GM12878 (cell line): ENCODE results near the gene AVEN. TPM values are rescaled to one million over a fixed set of nuclear protein-coding genes. Genes with fewer than 3 reads are reported as not detected.

ENCODE experiments used
- ATAC-seq: fragments of 200-7000 bp; cut with Tn5 transposase; 3 replicates; pipeline ENCODE4 v1.9.1; 2020; ENCODE audit warnings: mild to moderate bottlenecking, moderate library complexity
- BruUV-seq: library from RNA; stranded (reverse); fragments of 400-500 nt; replicated peaks from 2 replicates; lab custom pipeline; 2021; lab: Mats Ljungman, UMichigan
- CTCF ChIA-PET: fragments of 300-600 bp; sonication (Branson Sonifier 250); formaldehyde crosslinking; extraction: SDS; loops from one replicate; lab custom pipeline; 2021; ENCODE audit warnings: inconsistent platforms; lab: Yijun Ruan, JAX
- POLR2A ChIA-PET: fragments of 350-600 bp; formaldehyde crosslinking; extraction: SDS; loops from one replicate; lab custom pipeline; 2021; ENCODE audit warnings: inconsistent platforms; lab: Charles Lee
- RAD21 ChIA-PET: fragments of 300-600 bp; sonication (Branson Sonifier 250); formaldehyde crosslinking; loops from one replicate; lab custom pipeline; 2023; ENCODE audit warnings: antibody characterized with exemption; ENCODE audit not compliant: unreplicated experiment; lab: Charles Lee
- SMC1A ChIA-PET: fragments of 300-600 bp; sonication (Branson Sonifier 250); formaldehyde crosslinking; loops from one replicate; lab custom pipeline; 2023; ENCODE audit not compliant: unreplicated experiment, uncharacterized antibody; lab: Charles Lee
- DNase-seq: peaks from one replicate; pipeline ENCODE4 v3.0.0-alpha.2; 2011; ENCODE audit warnings: low read depth, low spot score
- FAIRE-seq: peaks from 3 replicates; lab custom pipeline; 2011; peaks lifted over from hg19 to GRCh38; lab: Jason Lieb, UNC
- H2AFZ ChIP-seq: 2 replicates; pipeline ENCODE4 v1.6.0; 2011; ENCODE audit warnings: low read depth, low read length, control low read depth; ENCODE audit not compliant: control insufficient read depth
- H3K27ac ChIP-seq: 2 replicates; pipeline ENCODE4 v1.5.1; 2011; ENCODE audit warnings: control low read depth; ENCODE audit not compliant: control insufficient read depth, insufficient read depth
- H3K27me3 ChIP-seq, 2 experiments: replicated peaks in 1 of 2; 2 replicates each; pipeline versions ENCODE4 v1.6.0 to v1.6.1; 2011; ENCODE audit warnings: low read length in 1 of 2; ENCODE audit not compliant: control insufficient read depth in 2 of 2, insufficient read depth in 2 of 2
- H3K36me3 ChIP-seq, 2 experiments: 2 replicates each; pipeline ENCODE4 v1.5.1; 2011; ENCODE audit warnings: low read length in 1 of 2; ENCODE audit not compliant: control insufficient read depth in 2 of 2, insufficient read depth in 2 of 2
- H3K4me1 ChIP-seq: 2 replicates; pipeline ENCODE4 v1.6.1; 2011; ENCODE audit warnings: mild to moderate bottlenecking, low read length, moderate library complexity, mixed read lengths; ENCODE audit not compliant: control insufficient read depth, insufficient read depth
- H3K4me2 ChIP-seq: 2 replicates; pipeline ENCODE4 v1.6.0; 2011; ENCODE audit warnings: control low read depth; ENCODE audit not compliant: control insufficient read depth, insufficient read depth
- H3K4me3 ChIP-seq: fragments of 200-600 bp; sonication (generic); 2 replicates; pipeline ENCODE4 v1.5.1; 2016
- H3K79me2 ChIP-seq: 2 replicates; pipeline ENCODE4 v1.6.0; 2011; ENCODE audit warnings: low read length; ENCODE audit not compliant: control insufficient read depth, insufficient read depth
- H3K9ac ChIP-seq: 2 replicates; pipeline ENCODE4 v1.8.0; 2011; ENCODE audit warnings: low read length, control low read depth, mixed read lengths; ENCODE audit not compliant: control insufficient read depth, insufficient read depth
- H3K9me3 ChIP-seq: replicated peaks from 3 replicates; pipeline ENCODE4 v1.5.1; 2011; ENCODE audit warnings: mild to moderate bottlenecking, low read length; ENCODE audit not compliant: control insufficient read depth, insufficient read depth
- H4K20me1 ChIP-seq: 2 replicates; pipeline ENCODE4 v1.6.0; 2011; ENCODE audit not compliant: control insufficient read depth, insufficient read depth
- EGR1 ChIP-seq, 2 experiments: IDR thresholded peaks; 1 replicate in 1 of 2; 2 replicates in 1 of 2; pipeline ENCODE4 v1.6.1; 2011 to 2012; ENCODE audit warnings: low read depth in 2 of 2, low read length in 2 of 2, borderline replicate concordance in 1 of 2, mild to moderate bottlenecking in 1 of 2, moderate library complexity in 1 of 2
- MEF2A ChIP-seq: IDR thresholded peaks from 2 replicates; pipeline ENCODE4 v1.6.1; 2011; ENCODE audit warnings: low read depth, mild to moderate bottlenecking, low read length, moderate library complexity; ENCODE audit not compliant: insufficient read depth
- MYB ChIP-seq: fragments of 150-350 bp; IDR thresholded peaks from 2 replicates; pipeline ENCODE4 v1.6.1; 2014; ENCODE audit warnings: mild to moderate bottlenecking, low read depth, low read length, borderline replicate concordance
- NR2C2 ChIP-seq: IDR thresholded peaks from 2 replicates; pipeline ENCODE4 v1.6.1; 2011; ENCODE audit warnings: borderline replicate concordance, low read depth; ENCODE audit not compliant: control insufficient read depth, insufficient read length
- POLR2AphosphoS5 ChIP-seq: IDR thresholded peaks from 2 replicates; pipeline ENCODE4 v1.6.1; 2011; ENCODE audit warnings: mild to moderate bottlenecking, low read length, inconsistent platforms
- SIN3A ChIP-seq: IDR thresholded peaks from 2 replicates; pipeline ENCODE4 v1.6.1; 2012; ENCODE audit warnings: low read depth, low read length, improper control_type of control experiment
- ZBTB11 ChIP-seq: fragments of 450-650 bp; formaldehyde crosslinking; IDR thresholded peaks from 2 replicates; pipeline ENCODE4 v1.5.0; 2022; ENCODE audit warnings: mild to moderate bottlenecking, missing genetic modification characterization
- WGBS: methylation state at CpG from one replicate; pipeline ENCODE4 v1.1.6; 2016; ENCODE audit warnings: low lambda C conversion rate; ENCODE audit not compliant: insufficient replicate concordance, insufficient coverage; ENCODE audit errors: missing lambda C conversion rate; 5-methylcytosine and 5-hydroxymethylcytosine counted together
- in situ Hi-C: fragments of 300-500 bp; cut with MboI; formaldehyde crosslinking; loops from 9 replicates; pipeline ENCODE4 v1.14.3; 2018; ENCODE audit warnings: mixed read lengths
- intact Hi-C: fragments of 100-400 bp; cut with micrococcal nuclease; formaldehyde crosslinking; loops from one replicate; pipeline ENCODE4 v1.14.2; 2022; ENCODE audit not compliant: unreplicated experiment
- polyA plus RNA-seq, 11 experiments: library from polyadenylated mRNA; depleted of rRNA in 4 of 11; unstranded in 6 of 11; stranded (reverse) in 5 of 11; fragments of >200 nt; fragmentation: Nextera tagmentation in 4 of 11; fragmentation: Illumina TruSeq in 1 of 11; extraction: Ambion mirVana in 4 of 11; extraction: Trizol in 1 of 11; gene quantifications; 1 replicate in 1 of 11; 2 replicates in 10 of 11; pipeline versions ENCODE4 v1.2.1 to v1.2.3, GENCODE V29; 2011 to 2016; ENCODE audit warnings: inconsistent platforms in 2 of 11, missing spikeins in 2 of 11, low read depth in 1 of 11
- total RNA-seq, 4 experiments: library from RNA; depleted of rRNA in 3 of 4; stranded (reverse); fragments of >200 nt in 3 of 4; fragmentation: Illumina TruSeq in 1 of 4; extraction: Trizol in 1 of 4; gene quantifications; 2 replicates each; pipeline versions ENCODE4 v1.2.1 to v1.2.3, GENCODE V29; 2013 to 2021
- TF ChIP-seq, protein P1 (sequence below): fragments of 450-650 bp; IDR thresholded peaks from 2 replicates; pipeline ENCODE4 v1.6.1; 2016; ENCODE audit warnings: mild to moderate bottlenecking

The AVEN gene
- total and polyA plus RNA-seq, 10 of the 15 experiments (the other 5 are each of a cell fraction or from before 2014, with no cell fraction given), result 1.4 to 15.1 (median 10.5) TPM

- CTCF ChIA-PET, result no interaction called here
- no peaks in the 10 kb centered on the region for H3K9me3 ChIP-seq
- H3K4me1 ChIP-seq, result no peaks in the 10 kb centered on the region
- peaks cover 2 to 3% of the 10 kb centered on the region in 2 experiments for H3K36me3 ChIP-seq
- no peak overlapping the region for H3K4me3 ChIP-seq
- H3K27ac ChIP-seq, result no peak overlapping the region
- SMC1A ChIA-PET, result no interaction called here
- H4K20me1 ChIP-seq, result no peaks in the 10 kb centered on the region
- H3K27me3 ChIP-seq, result no peaks in the 10 kb centered on the region
- no peak for FAIRE-seq
- RAD21 ChIA-PET, result no interaction called here
- in situ Hi-C loops (no loop called here), intact Hi-C loops (no loop called here)
- 87% methylated on average over 6 of the region's 6 CpGs for WGBS
- no peak for ATAC-seq
- no peaks in the 10 kb centered on the region for H3K79me2 ChIP-seq
- H3K9ac ChIP-seq, result no peak overlapping the region
- DNase-seq, result no peak
- H2AFZ ChIP-seq, result no peak overlapping the region
- no peak overlapping the region for H3K4me2 ChIP-seq
- TF ChIP-seq MEF2A (no peak), MYB (no peak), NR2C2 (no peak), ZBTB11 (CRISPR knock-in tag) (no peak), SIN3A (no peak), POLR2AphosphoS5 (no peak), EGR1 (IDR thresholded peaks at IDR 0.05; ENCODE audit: borderline replicate concordance in 1 of 2, low read depth in 2 of 2, low read length in 2 of 2) (no peak)
- TF ChIP-seq, protein P1, sequence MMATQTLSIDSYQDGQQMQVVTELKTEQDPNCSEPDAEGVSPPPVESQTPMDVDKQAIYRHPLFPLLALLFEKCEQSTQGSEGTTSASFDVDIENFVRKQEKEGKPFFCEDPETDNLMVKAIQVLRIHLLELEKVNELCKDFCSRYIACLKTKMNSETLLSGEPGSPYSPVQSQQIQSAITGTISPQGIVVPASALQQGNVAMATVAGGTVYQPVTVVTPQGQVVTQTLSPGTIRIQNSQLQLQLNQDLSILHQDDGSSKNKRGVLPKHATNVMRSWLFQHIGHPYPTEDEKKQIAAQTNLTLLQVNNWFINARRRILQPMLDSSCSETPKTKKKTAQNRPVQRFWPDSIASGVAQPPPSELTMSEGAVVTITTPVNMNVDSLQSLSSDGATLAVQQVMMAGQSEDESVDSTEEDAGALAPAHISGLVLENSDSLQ, result no peak
- no TSS peak for BruUV-seq
- POLR2A ChIA-PET, result no interaction called here
Observed at GRCh38 chr15:33865416-33865815, 173.6 kb downstream of the AVEN start.
